Nephron (organoid): ENCODE measurements around the gene LEFTY2.

Experiments
- H3K27ac Mint-ChIP-seq, 3 experiments: 2 replicates each; pipeline ENCODE4 v1.8.0; 2020; ENCODE audit warnings: mixed read lengths in 3 of 3, mild to moderate bottlenecking in 2 of 3, moderate library complexity in 1 of 3
- H3K27me3 Mint-ChIP-seq: 2 replicates; pipeline ENCODE4 v1.8.0; 2021; ENCODE audit warnings: low read depth, mild to moderate bottlenecking, moderate library complexity, mixed read lengths
- H3K36me3 Mint-ChIP-seq: 2 replicates; pipeline ENCODE4 v1.8.0; 2020; ENCODE audit warnings: low read depth, mixed read lengths
- H3K4me1 Mint-ChIP-seq: 2 replicates; pipeline ENCODE4 v1.8.0; 2020; ENCODE audit warnings: mixed read lengths
- H3K4me3 Mint-ChIP-seq, 3 experiments: 2 replicates each; pipeline ENCODE4 v1.8.0; 2020; ENCODE audit warnings: mild to moderate bottlenecking in 3 of 3, mixed read lengths in 3 of 3, moderate library complexity in 2 of 3
- H3K9me3 Mint-ChIP-seq: 2 replicates; pipeline ENCODE4 v1.8.0; 2020; ENCODE audit warnings: mixed read lengths
- CTCF ChIP-seq, 3 experiments: fragments of 200-600 bp; sonication (generic); IDR thresholded peaks; one replicate each; pipeline ENCODE4 v1.5.0; 2021; ENCODE audit warnings: antibody characterized with exemption in 3 of 3; ENCODE audit not compliant: unreplicated experiment in 3 of 3

Gene LEFTY2

GRCh38 chr1:225896494-225896893 is 44.5 kb downstream of the LEFTY2 start:
- H3K36me3 Mint-ChIP-seq, result no peaks in the 10 kb centered on the region
- no peaks in the 10 kb centered on the region for H3K27me3 Mint-ChIP-seq
- no peak overlapping the region for H3K4me3 Mint-ChIP-seq
- no peak overlapping the region for H3K27ac Mint-ChIP-seq
- H3K4me1 Mint-ChIP-seq, result no peaks in the 10 kb centered on the region
- H3K9me3 Mint-ChIP-seq, result no peaks in the 10 kb centered on the region
- TF ChIP-seq CTCF (IDR thresholded peaks at IDR 0.05; ENCODE audit: unreplicated experiment in 3 of 3), result no peak

GRCh38 chr1:225892307-225892706 is 48.7 kb downstream of the LEFTY2 start:
- TF ChIP-seq CTCF (IDR thresholded peaks at IDR 0.05; ENCODE audit: unreplicated experiment in 3 of 3), result no peak
- no peak overlapping the region for H3K4me3 Mint-ChIP-seq
- H3K27me3 Mint-ChIP-seq, result no peaks in the 10 kb centered on the region
- H3K36me3 Mint-ChIP-seq, result no peaks in the 10 kb centered on the region
- H3K9me3 Mint-ChIP-seq, result no peaks in the 10 kb centered on the region
- no peak overlapping the region for H3K27ac Mint-ChIP-seq
- H3K4me1 Mint-ChIP-seq, result peaks cover 25% of the 10 kb centered on the region

- Mint-ChIP-seq H3K27ac (peak overlapping the region; percentile 61 to 84 (median 74)), H3K9me3 (no peaks in the 10 kb centered on the region), H3K36me3 (no peaks in the 10 kb centered on the region), H3K27me3 (no peaks in the 10 kb centered on the region), H3K4me1 (peaks cover 26% of the 10 kb centered on the region), H3K4me3 (no peak overlapping the region)
- TF ChIP-seq CTCF (IDR thresholded peaks at IDR 0.05; ENCODE audit: unreplicated experiment in 3 of 3), result no peak
Observed at GRCh38 chr1:225891229-225891972, 49.6 kb downstream of the LEFTY2 start.

- no peak for TF ChIP-seq CTCF (IDR thresholded peaks at IDR 0.05; ENCODE audit: unreplicated experiment in 3 of 3)
- peaks cover 29% of the 10 kb centered on the region for H3K4me1 Mint-ChIP-seq
- H3K27me3 Mint-ChIP-seq, result no peaks in the 10 kb centered on the region
- no peaks in the 10 kb centered on the region for H3K9me3 Mint-ChIP-seq
- no peak overlapping the region for H3K4me3 Mint-ChIP-seq
- no peaks in the 10 kb centered on the region for H3K36me3 Mint-ChIP-seq
- H3K27ac Mint-ChIP-seq, result peak overlapping the region; percentile 84 to 92 (median 89)
Observed at GRCh38 chr1:225890346-225891228, 50.4 kb downstream of the LEFTY2 start.

- Mint-ChIP-seq H3K36me3 (no peaks in the 10 kb centered on the region), H3K27ac (peak overlapping the region; percentile 84 to 92 (median 89)), H3K4me1 (peaks cover 29% of the 10 kb centered on the region), H3K4me3 (no peak overlapping the region), H3K9me3 (no peaks in the 10 kb centered on the region), H3K27me3 (no peaks in the 10 kb centered on the region)
- TF ChIP-seq CTCF (IDR thresholded peaks at IDR 0.05; ENCODE audit: unreplicated experiment in 3 of 3), result no peak
Observed at GRCh38 chr1:225889743-225890142, 51.3 kb downstream of the LEFTY2 start.
